Dendritic cell treated with granulocyte-macrophage colony-stimulating factor and Interleukin-4, amounts not matched to agents 40 ng/mL and 50 ng/mL, for 4 days (primary cell): ENCODE measurements around the gene DAB1.

Source experiments
- H3K27ac Mint-ChIP-seq: one replicate; pipeline ENCODE4 v1.8.0; 2022; ENCODE audit warnings: mild to moderate bottlenecking, mixed read lengths
- H3K27me3 Mint-ChIP-seq: one replicate; pipeline ENCODE4 v1.8.0; 2022; ENCODE audit warnings: mild to moderate bottlenecking, mixed read lengths
- H3K36me3 Mint-ChIP-seq: one replicate; pipeline ENCODE4 v1.8.0; 2022; ENCODE audit warnings: low read depth, mixed read lengths
- H3K4me1 Mint-ChIP-seq: one replicate; pipeline ENCODE4 v1.8.0; 2022; ENCODE audit warnings: low read depth, mixed read lengths
- H3K4me3 Mint-ChIP-seq: one replicate; pipeline ENCODE4 v1.8.0; 2022; ENCODE audit warnings: mild to moderate bottlenecking, moderate library complexity, mixed read lengths
- H3K9me3 Mint-ChIP-seq: one replicate; pipeline ENCODE4 v1.8.0; 2022; ENCODE audit warnings: mixed read lengths
- intact Hi-C: fragments of 100-400 bp; cut with micrococcal nuclease; formaldehyde crosslinking; loops from one replicate; pipeline ENCODE4 v1.15.0; 2022

The DAB1 gene

GRCh38 chr1:56967900-56968832 lies 455.7 kb downstream of the DAB1 start:
- Mint-ChIP-seq H3K9me3 (no peaks in the 10 kb centered on the region), H3K4me1 (no peaks in the 10 kb centered on the region), H3K27ac (no peak overlapping the region), H3K27me3 (no peaks in the 10 kb centered on the region), H3K36me3 (no peaks in the 10 kb centered on the region), H3K4me3 (no peak overlapping the region)
- intact Hi-C loops: loop anchor here (1.0 kb wide), 1 partner anchor 136 kb away; no protein-coding TSS in a partner anchor

GRCh38 chr1:56967355-56967754 lies 456.5 kb downstream of the DAB1 start:
- intact Hi-C loops: no loop called here
- Mint-ChIP-seq H3K9me3 (no peaks in the 10 kb centered on the region), H3K36me3 (no peaks in the 10 kb centered on the region), H3K27ac (no peak overlapping the region), H3K4me1 (no peaks in the 10 kb centered on the region), H3K27me3 (no peaks in the 10 kb centered on the region), H3K4me3 (no peak overlapping the region)

- H3K36me3 Mint-ChIP-seq: no peaks in the 10 kb centered on the region
- intact Hi-C loops: no loop called here
- no peaks in the 10 kb centered on the region for H3K9me3 Mint-ChIP-seq
- H3K27ac Mint-ChIP-seq: no peak overlapping the region
- H3K27me3 Mint-ChIP-seq: no peaks in the 10 kb centered on the region
- no peak overlapping the region for H3K4me3 Mint-ChIP-seq
- H3K4me1 Mint-ChIP-seq: no peaks in the 10 kb centered on the region
Measured at GRCh38 chr1:56966698-56966999, 457.2 kb downstream of the DAB1 start.

- no peaks in the 10 kb centered on the region for H3K4me1 Mint-ChIP-seq
- no peaks in the 10 kb centered on the region for H3K27me3 Mint-ChIP-seq
- no peak within 1 kb of the TSS for H3K4me3 Mint-ChIP-seq
- no peak within 1 kb of the TSS for H3K27ac Mint-ChIP-seq
- intact Hi-C loops: no loop called here
- no peaks in the 10 kb centered on the region for H3K9me3 Mint-ChIP-seq
- H3K36me3 Mint-ChIP-seq: no peaks in the 10 kb centered on the region
Measured at GRCh38 chr1:56965916-56966697, 457.8 kb downstream of the DAB1 start, which contains the start of gene C8B. C8B (minus strand) TSS chr1:56966015; CDS start chr1:56965948, 67 bp downstream.

GRCh38 chr1:56965191-56965590 lies 458.7 kb downstream of the DAB1 start:
- H3K4me1 Mint-ChIP-seq: no peaks in the 10 kb centered on the region
- no peaks in the 10 kb centered on the region for H3K27me3 Mint-ChIP-seq
- no peak overlapping the region for H3K27ac Mint-ChIP-seq
- H3K4me3 Mint-ChIP-seq: no peak overlapping the region
- intact Hi-C loops: no loop called here
- H3K36me3 Mint-ChIP-seq: no peaks in the 10 kb centered on the region
- H3K9me3 Mint-ChIP-seq: no peaks in the 10 kb centered on the region

GRCh38 chr1:56964349-56965017 lies 459.4 kb downstream of the DAB1 start:
- Mint-ChIP-seq H3K36me3 (no peaks in the 10 kb centered on the region), H3K4me1 (no peaks in the 10 kb centered on the region), H3K27ac (no peak overlapping the region), H3K4me3 (no peak overlapping the region), H3K9me3 (no peaks in the 10 kb centered on the region), H3K27me3 (no peaks in the 10 kb centered on the region)
- intact Hi-C loops: no loop called here

- Mint-ChIP-seq H3K9me3 (no peaks in the 10 kb centered on the region), H3K36me3 (no peaks in the 10 kb centered on the region), H3K27me3 (no peaks in the 10 kb centered on the region), H3K4me3 (no peak overlapping the region), H3K4me1 (no peaks in the 10 kb centered on the region), H3K27ac (no peak overlapping the region)
- intact Hi-C loops: no loop called here
Measured at GRCh38 chr1:56963667-56964066, 460.2 kb downstream of the DAB1 start.

- H3K27me3 Mint-ChIP-seq: peaks cover 3% of the 10 kb centered on the region
- no peak overlapping the region for H3K4me3 Mint-ChIP-seq
- intact Hi-C loops: no loop called here
- no peaks in the 10 kb centered on the region for H3K9me3 Mint-ChIP-seq
- H3K27ac Mint-ChIP-seq: no peak overlapping the region
- no peaks in the 10 kb centered on the region for H3K4me1 Mint-ChIP-seq
- H3K36me3 Mint-ChIP-seq: no peaks in the 10 kb centered on the region
Measured at GRCh38 chr1:56961426-56961825, 462.4 kb downstream of the DAB1 start.

GRCh38 chr1:56958526-56958925 lies 465.3 kb downstream of the DAB1 start:
- Mint-ChIP-seq H3K9me3 (no peaks in the 10 kb centered on the region), H3K4me1 (no peaks in the 10 kb centered on the region), H3K27ac (no peak overlapping the region), H3K27me3 (peaks cover 3% of the 10 kb centered on the region), H3K36me3 (no peaks in the 10 kb centered on the region), H3K4me3 (no peak overlapping the region)
- intact Hi-C loops: no loop called here

- no peak overlapping the region for H3K4me3 Mint-ChIP-seq
- no peaks in the 10 kb centered on the region for H3K9me3 Mint-ChIP-seq
- intact Hi-C loops: no loop called here
- H3K27me3 Mint-ChIP-seq: peaks cover 3% of the 10 kb centered on the region
- no peaks in the 10 kb centered on the region for H3K36me3 Mint-ChIP-seq
- no peaks in the 10 kb centered on the region for H3K4me1 Mint-ChIP-seq
- no peak overlapping the region for H3K27ac Mint-ChIP-seq
Measured at GRCh38 chr1:56957931-56958330, 465.9 kb downstream of the DAB1 start.

- no peak overlapping the region for H3K4me3 Mint-ChIP-seq
- H3K9me3 Mint-ChIP-seq: no peaks in the 10 kb centered on the region
- H3K27ac Mint-ChIP-seq: no peak overlapping the region
- no peaks in the 10 kb centered on the region for H3K4me1 Mint-ChIP-seq
- no peaks in the 10 kb centered on the region for H3K36me3 Mint-ChIP-seq
- intact Hi-C loops: no loop called here
- peaks cover 3% of the 10 kb centered on the region for H3K27me3 Mint-ChIP-seq
Measured at GRCh38 chr1:56954664-56955063, 469.2 kb downstream of the DAB1 start.

GRCh38 chr1:56953386-56953785 lies 470.5 kb downstream of the DAB1 start:
- H3K4me3 Mint-ChIP-seq: no peak overlapping the region
- no peaks in the 10 kb centered on the region for H3K36me3 Mint-ChIP-seq
- no peaks in the 10 kb centered on the region for H3K4me1 Mint-ChIP-seq
- H3K9me3 Mint-ChIP-seq: no peaks in the 10 kb centered on the region
- intact Hi-C loops: no loop called here
- H3K27me3 Mint-ChIP-seq: peaks cover 3% of the 10 kb centered on the region
- no peak overlapping the region for H3K27ac Mint-ChIP-seq

- no peaks in the 10 kb centered on the region for H3K27me3 Mint-ChIP-seq
- H3K36me3 Mint-ChIP-seq: no peaks in the 10 kb centered on the region
- no peak overlapping the region for H3K27ac Mint-ChIP-seq
- no peak overlapping the region for H3K4me3 Mint-ChIP-seq
- no peaks in the 10 kb centered on the region for H3K4me1 Mint-ChIP-seq
- intact Hi-C loops: no loop called here
- H3K9me3 Mint-ChIP-seq: no peaks in the 10 kb centered on the region
Measured at GRCh38 chr1:56952501-56952900, 471.4 kb downstream of the DAB1 start.

- intact Hi-C loops: no loop called here
- Mint-ChIP-seq H3K36me3 (no peaks in the 10 kb centered on the region), H3K9me3 (no peaks in the 10 kb centered on the region), H3K27ac (no peak overlapping the region), H3K4me1 (no peaks in the 10 kb centered on the region), H3K27me3 (no peaks in the 10 kb centered on the region), H3K4me3 (no peak overlapping the region)
Measured at GRCh38 chr1:56948403-56949023, 475.3 kb downstream of the DAB1 start.
